Measurements from ENCODE around the gene NLRP1.

Gene NLRP1

GRCh38 chr17:5584383-5585286, at the start of gene NLRP1:
NLRP1 (minus strand) TSS chr17:5584509; CDS start chr17:5583957, 552 bp downstream.
- no peak for DNase-seq

- DNase-seq: no peak
Measured at GRCh38 chr17:5631958-5632590, 47.8 kb upstream of the NLRP1 start.

GRCh38 chr17:5630434-5630833, 46.1 kb upstream of the NLRP1 start:
- DNase-seq: no peak

DNA sequence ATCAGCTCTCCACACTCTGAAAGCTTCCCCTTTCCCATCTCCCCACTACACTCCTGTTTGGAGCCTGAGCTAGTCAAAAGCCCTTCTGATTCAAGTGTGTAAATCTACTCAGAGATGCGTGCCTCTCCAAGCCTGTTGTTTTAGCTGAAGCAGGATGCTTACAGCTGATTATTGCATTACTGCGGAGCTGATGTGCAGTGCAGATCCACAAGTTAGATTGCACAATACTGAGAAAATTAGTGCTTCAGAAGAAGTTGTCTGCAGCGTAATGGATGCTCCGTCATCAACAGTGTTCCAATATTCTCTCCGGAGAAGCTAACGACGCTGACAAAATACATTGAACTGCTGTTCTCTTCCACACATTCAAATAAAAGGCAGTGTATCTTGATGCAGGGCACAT, 44.8 kb upstream of the NLRP1 start:
- peak; percentile 13 for DNase-seq

- no peak for DNase-seq
Measured at GRCh38 chr17:5628262-5628661, 44.0 kb upstream of the NLRP1 start.

DNA sequence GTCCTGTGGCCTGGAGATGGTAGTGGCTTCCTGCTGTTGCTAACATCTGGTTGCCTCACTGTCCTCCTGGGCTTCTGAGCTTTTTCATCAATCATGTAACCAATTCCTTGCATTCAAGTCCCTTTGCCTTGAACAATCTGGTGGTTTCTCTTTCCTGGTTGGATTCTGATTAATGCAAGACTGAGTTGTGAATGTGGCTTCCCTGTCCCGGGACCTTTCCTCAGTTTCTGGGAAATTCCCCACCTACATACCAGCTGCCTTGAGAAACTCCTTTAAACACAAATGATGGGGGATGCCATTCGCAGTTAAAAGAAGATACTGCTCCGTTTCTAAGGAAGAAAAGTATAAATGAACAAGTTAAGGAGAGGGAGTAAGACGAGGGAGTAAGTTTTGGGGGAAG, 39.9 kb upstream of the NLRP1 start:
- DNase-seq: no peak

DNA sequence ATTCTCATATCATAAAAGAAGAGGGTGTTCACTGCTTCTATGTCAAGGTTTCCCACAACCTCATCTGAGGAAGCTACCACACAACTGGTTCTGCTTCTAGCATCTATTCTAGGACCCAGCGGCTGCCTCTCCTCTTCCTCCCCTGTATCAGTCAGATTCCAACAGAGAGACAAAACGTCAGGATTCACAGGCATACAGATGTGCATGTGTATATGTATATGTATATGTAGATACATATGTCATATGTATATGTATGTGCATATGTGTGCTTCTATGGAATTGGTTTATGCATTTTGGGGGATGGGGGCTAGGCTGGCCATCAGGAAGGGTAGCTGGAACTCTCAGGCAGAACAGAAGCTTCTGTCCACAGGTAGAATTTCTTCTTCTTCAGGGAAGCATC, 37.4 kb upstream of the NLRP1 start:
- DNase-seq: no peak

- DNase-seq: no peak
Measured at GRCh38 chr17:5621026-5621425, 36.7 kb upstream of the NLRP1 start.

- DNase-seq: peak; percentile 100
Measured at GRCh38 chr17:5619088-5619740, 34.9 kb upstream of the NLRP1 start.

DNA sequence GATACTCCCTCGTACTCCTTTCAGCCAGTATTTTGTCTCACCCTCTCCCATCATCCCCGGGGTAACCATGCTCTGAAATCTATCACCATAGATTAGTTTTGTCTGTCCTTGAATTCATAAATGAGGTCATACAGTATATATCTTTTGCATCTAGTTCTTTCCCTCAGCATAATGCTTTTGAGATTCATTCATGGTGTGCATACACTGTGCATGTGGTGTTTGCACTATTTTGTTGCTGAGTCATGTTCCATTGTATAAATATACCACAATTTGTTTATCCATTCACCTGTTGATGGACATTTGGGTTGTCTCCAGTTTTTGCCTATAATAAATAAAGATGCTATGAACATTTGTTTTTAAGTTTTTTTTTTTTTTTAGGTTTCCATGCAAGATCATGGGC, 34.2 kb upstream of the NLRP1 start:
- no peak for DNase-seq

- no peak for DNase-seq
Measured at GRCh38 chr17:5615476-5615875, 31.2 kb upstream of the NLRP1 start.

GRCh38 chr17:5610956-5611355, 26.6 kb upstream of the NLRP1 start:
- DNase-seq: no peak

GRCh38 chr17:5608399-5609112, 24.2 kb upstream of the NLRP1 start:
- no peak for DNase-seq

DNA sequence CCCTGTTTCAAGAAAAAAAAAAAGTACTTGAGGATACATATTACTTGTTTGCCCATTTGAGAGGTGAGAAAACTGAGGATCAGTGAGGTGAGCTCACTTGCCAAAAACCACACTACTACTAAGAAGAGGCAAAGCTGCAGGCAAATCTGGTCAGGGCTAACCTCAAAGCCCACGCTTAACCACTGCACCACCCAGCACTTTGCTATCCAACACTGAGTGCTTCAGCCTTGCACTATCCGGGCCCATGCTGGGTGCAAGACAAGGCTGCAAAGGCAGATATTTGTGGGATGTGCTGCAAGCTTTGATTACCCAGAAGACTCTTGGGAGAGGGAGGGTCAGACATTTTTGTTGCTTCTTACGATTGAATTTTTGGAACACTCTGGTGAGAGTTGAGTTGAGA, 23.6 kb upstream of the NLRP1 start:
- DNase-seq: no peak

- DNase-seq: no peak
Measured at GRCh38 chr17:5605452-5605851, 21.1 kb upstream of the NLRP1 start.

DNA sequence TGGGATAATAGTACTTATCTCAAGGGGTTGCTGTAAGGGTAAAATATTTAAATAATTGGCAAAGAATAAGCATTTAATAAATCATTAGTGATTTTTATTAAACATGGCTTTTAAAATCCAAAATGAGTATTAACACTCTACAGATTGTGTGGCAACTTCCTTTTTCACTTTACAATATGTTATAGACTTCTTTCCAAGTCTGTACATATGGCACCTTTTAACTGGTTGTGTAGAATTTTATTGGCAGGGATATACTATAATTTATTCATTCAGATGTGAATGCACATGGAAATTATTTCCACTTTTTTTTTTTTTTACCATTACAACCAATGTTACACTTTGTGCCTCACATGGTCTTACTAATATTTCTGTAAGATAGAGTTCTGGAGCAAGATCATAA, 15.7 kb upstream of the NLRP1 start:
- no peak for DNase-seq

DNA sequence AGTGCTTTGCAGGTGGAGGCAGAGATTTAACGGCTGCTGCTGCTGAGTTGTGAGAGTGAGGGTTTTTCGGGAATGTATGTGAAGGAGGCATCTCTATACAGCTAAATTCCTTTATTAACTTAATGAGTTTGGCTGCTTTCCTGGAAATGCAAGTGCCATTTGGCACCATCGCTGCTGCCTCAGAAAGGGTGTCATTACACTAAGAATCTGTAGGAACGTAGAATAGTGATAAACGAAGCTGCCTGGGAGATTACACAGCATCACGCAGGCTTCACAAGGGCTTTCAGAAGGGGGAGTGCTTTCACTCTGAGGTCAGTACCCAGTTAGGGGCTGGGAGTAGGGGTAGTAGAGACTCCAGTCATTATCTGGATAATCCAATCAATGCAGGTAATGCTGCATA, 14.1 kb upstream of the NLRP1 start:
- DNase-seq: no peak

DNA sequence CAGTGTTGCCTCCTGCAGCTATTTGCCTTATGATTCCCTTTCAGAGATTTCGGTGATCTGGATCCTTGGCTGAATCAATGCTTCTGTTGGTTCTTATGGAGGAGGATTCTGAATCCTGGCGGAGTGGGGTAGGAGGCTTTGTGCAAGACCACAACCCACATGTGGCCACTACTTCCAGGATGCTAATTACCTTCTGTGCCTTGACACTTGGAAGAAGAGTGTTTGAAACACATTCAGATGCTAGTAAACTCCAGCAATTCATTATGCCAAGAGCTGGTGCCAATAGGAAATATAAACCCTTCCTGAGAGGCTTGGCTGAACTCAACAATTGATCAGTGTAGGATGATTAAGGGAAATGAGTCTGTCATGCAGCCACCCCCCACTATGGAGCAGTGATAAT, 12.1 kb upstream of the NLRP1 start:
- no peak for DNase-seq

- no peak for DNase-seq
Measured at GRCh38 chr17:5595831-5596230, 11.5 kb upstream of the NLRP1 start.

- peak; percentile 4 for DNase-seq
Measured at GRCh38 chr17:5592382-5592781, 8.1 kb upstream of the NLRP1 start.

DNA sequence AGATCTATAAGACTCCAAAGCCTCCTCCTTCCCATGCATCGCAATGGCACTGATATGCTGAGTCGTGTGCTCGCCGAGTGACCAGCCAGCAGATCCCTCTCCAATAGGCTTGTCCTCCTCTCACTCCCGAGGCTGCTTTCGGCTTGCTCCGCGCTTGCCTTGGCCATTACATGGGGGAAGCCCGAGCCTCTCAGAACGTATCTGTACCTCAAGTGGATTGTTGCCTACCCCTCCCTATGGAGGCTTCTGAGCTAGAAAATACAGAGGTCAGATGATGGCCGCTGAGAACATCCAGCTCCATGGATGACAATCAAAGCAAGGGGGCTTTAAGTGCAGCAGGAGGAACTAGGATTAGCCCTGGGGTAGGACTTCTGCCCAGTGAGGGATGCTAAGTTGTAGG, 7.7 kb upstream of the NLRP1 start:
- no peak for DNase-seq

DNA sequence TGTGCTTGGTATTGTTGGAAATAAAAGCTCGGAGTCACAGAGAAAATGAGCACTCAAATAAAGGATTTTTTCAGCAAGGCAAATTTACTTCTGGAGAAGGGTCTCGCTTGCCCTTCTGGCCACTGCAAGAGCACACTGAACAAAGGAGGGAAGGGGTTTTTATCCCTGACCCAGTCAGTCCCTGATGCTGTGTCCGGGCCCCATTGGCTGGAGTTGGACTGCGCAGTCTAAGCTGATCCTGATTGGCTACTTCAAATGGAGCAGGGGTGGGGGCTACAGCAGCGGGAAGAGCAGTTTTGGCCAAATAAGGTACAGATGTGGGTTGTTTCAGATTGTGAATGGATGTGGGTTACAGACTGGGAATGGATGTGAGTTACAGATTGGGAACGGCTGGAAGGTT, 4.3 kb upstream of the NLRP1 start:
- no peak for DNase-seq

GRCh38 chr17:5587438-5588032, 3.2 kb upstream of the NLRP1 start:
- DNase-seq: peak; percentile 74

All from NCI-H2227 treated with DMSO at 0.1 percent for 48 hours (cell line).